Upper lobe of left lung (tissue), 6 donors: ENCODE results near the gene BLOC1S5. TPM values are rescaled to one million over a fixed set of nuclear protein-coding genes. Genes with fewer than 3 reads are reported as not detected.

Source experiments
- ATAC-seq, 2 donors: fragments of 200-7000 bp; cut with Tn5 transposase; one replicate each; pipeline ENCODE4 v1.9.1; 2022; ENCODE audit warnings: mild to moderate bottlenecking in 2 of 2, moderate library complexity in 2 of 2; ENCODE audit not compliant: low FRiP score in 2 of 2
- DNase-seq, 2 donors: peaks; one replicate each; pipeline ENCODE4 v3.0.0-alpha.2; 2019 to 2020
- H3K27ac ChIP-seq, 4 donors: fragments of 200-600 bp; sonication (generic); one replicate each; pipeline ENCODE4 v1.5.1; 2016 to 2019
- H3K27me3 ChIP-seq, 4 donors: fragments of 200-600 bp; sonication (generic); one replicate each; pipeline ENCODE4 v1.5.1; 2017 to 2019
- H3K36me3 ChIP-seq, 4 donors: fragments of 200-600 bp; sonication (generic); one replicate each; pipeline ENCODE4 v1.5.1; 2016 to 2019
- H3K4me1 ChIP-seq, 4 donors: fragments of 200-600 bp; sonication (generic); one replicate each; pipeline ENCODE4 v1.5.1; 2018 to 2019
- H3K4me3 ChIP-seq, 4 donors: fragments of 200-600 bp; sonication (generic); one replicate each; pipeline ENCODE4 v1.5.1; 2017 to 2019; ENCODE audit warnings: mild to moderate bottlenecking in 2 of 4, moderate library complexity in 1 of 4
- H3K9me3 ChIP-seq, 4 donors: fragments of 200-600 bp; sonication (generic); one replicate each; pipeline ENCODE4 v1.5.1; 2018 to 2019
- CTCF ChIP-seq, 6 experiments: fragments of 450-650 bp in 4 of 6; fragments of 200-600 bp in 2 of 6; sonication (generic) in 2 of 6; IDR thresholded peaks; one replicate each; pipeline ENCODE4 v1.5.1; 2016 to 2019; ENCODE audit warnings: antibody characterized with exemption in 6 of 6
- EP300 ChIP-seq, 4 donors: sonication (generic); formaldehyde crosslinking; IDR thresholded peaks; one replicate each; pipeline ENCODE4 v1.5.1; 2017; ENCODE audit warnings: antibody characterized with exemption in 4 of 4, control low read depth in 2 of 4
- POLR2A ChIP-seq, 4 donors: fragments of 450-650 bp; IDR thresholded peaks; one replicate each; pipeline ENCODE4 v1.5.1; 2016 to 2017; ENCODE audit warnings: antibody characterized with exemption in 4 of 4, mild to moderate bottlenecking in 2 of 4
- POLR2AphosphoS5 ChIP-seq, 2 donors: sonication (generic); formaldehyde crosslinking; IDR thresholded peaks; one replicate each; pipeline ENCODE4 v1.5.1; 2017; ENCODE audit warnings: antibody characterized with exemption in 2 of 2
- WGBS, 2 donors: methylation state at CpG; one replicate each; pipeline ENCODE4 v1.1.5; 2017 to 2018; 5-methylcytosine and 5-hydroxymethylcytosine counted together
- total RNA-seq, 6 donors: library from RNA; depleted of rRNA in 4 of 6; stranded (reverse); fragments of >200 nt in 4 of 6; gene quantifications; one replicate each; pipeline versions ENCODE4 v1.1.0 to v1.2.1, GENCODE V29; 2016 to 2021
- donor health status: DM: no; HTN: no; CAD: no; lungs with moderate emphysema.
- donor health status: DM: no; HTN: yes; CAD: no; lungs with severe emphysema.

BLOC1S5 gene
- total RNA-seq, 6 donors from 2014 or later, result 10.0 to 15.0 (median 11.9) TPM

- no peak overlapping the region for H3K4me3 ChIP-seq
- no peak for ATAC-seq
Measured at GRCh38 chr6:8017705-8018104, 46.5 kb downstream of the BLOC1S5 start.

GRCh38 chr6:8017276-8017701 is 46.9 kb downstream of the BLOC1S5 start:
- no peak overlapping the region for H3K27ac ChIP-seq
- H3K36me3 ChIP-seq, result peaks cover 0 to 6% (median 1%) of the 10 kb centered on the region in 4 donors
- no peaks in the 10 kb centered on the region for H3K27me3 ChIP-seq
- DNase-seq, result no peak
- 84 to 86% methylated on average over 9 of the region's 9 CpGs for WGBS, 2 donors
- no peak overlapping the region for H3K4me3 ChIP-seq
- TF ChIP-seq POLR2AphosphoS5 (IDR thresholded peaks at IDR 0.05) (no peak), EP300 (IDR thresholded peaks at IDR 0.05) (no peak), POLR2A (IDR thresholded peaks at IDR 0.05) (no peak), CTCF (IDR thresholded peaks at IDR 0.05) (no peak)
- ATAC-seq, result no peak
- H3K9me3 ChIP-seq, result no peaks in the 10 kb centered on the region
- no peaks in the 10 kb centered on the region for H3K4me1 ChIP-seq

More at GRCh38 chr6:8017705-8018104, 46.5 kb downstream of the BLOC1S5 start:
- 90 to 94% methylated on average over 7 of the region's 7 CpGs for WGBS, 2 donors
- Histone ChIP-seq H3K27me3 (no peaks in the 10 kb centered on the region), H3K27ac (no peak overlapping the region), H3K9me3 (no peaks in the 10 kb centered on the region), H3K36me3 (peaks cover 0 to 6% (median 1%) of the 10 kb centered on the region in 4 donors), H3K4me1 (no peaks in the 10 kb centered on the region)
- TF ChIP-seq POLR2A (IDR thresholded peaks at IDR 0.05) (no peak), CTCF (IDR thresholded peaks at IDR 0.05) (no peak), EP300 (IDR thresholded peaks at IDR 0.05) (no peak), POLR2AphosphoS5 (IDR thresholded peaks at IDR 0.05) (no peak)
- no peak for DNase-seq

- DNase-seq (no peak), ATAC-seq (no peak)
- H3K36me3 ChIP-seq, result peaks cover 0 to 6% (median 1%) of the 10 kb centered on the region in 4 donors
- 84 to 99% methylated on average over 3 of the region's 3 CpGs for WGBS, 2 donors
- no peak overlapping the region for H3K4me3 ChIP-seq
- TF ChIP-seq CTCF (IDR thresholded peaks at IDR 0.05) (no peak), POLR2A (IDR thresholded peaks at IDR 0.05) (no peak)
- H3K27me3 ChIP-seq, result no peaks in the 10 kb centered on the region
- no peaks in the 10 kb centered on the region for H3K9me3 ChIP-seq
- H3K27ac ChIP-seq, result no peak overlapping the region
- H3K4me1 ChIP-seq, result no peaks in the 10 kb centered on the region
Measured at GRCh38 chr6:8014947-8015346, 49.2 kb downstream of the BLOC1S5 start.

GRCh38 chr6:8013763-8014162 is 50.4 kb downstream of the BLOC1S5 start:
- TF ChIP-seq POLR2A (IDR thresholded peaks at IDR 0.05), result no peak
- no peak for TF ChIP-seq CTCF (IDR thresholded peaks at IDR 0.05)
- TF ChIP-seq EP300 (IDR thresholded peaks at IDR 0.05), result no peak
- TF ChIP-seq POLR2AphosphoS5 (IDR thresholded peaks at IDR 0.05), result no peak
- WGBS, 2 donors, result 89 to 90% methylated on average over 3 of the region's 3 CpGs

GRCh38 chr6:8006208-8006607 is 58.0 kb downstream of the BLOC1S5 start:
- H3K27me3 ChIP-seq, result no peaks in the 10 kb centered on the region
- ATAC-seq (no peak), DNase-seq (no peak)
- TF ChIP-seq POLR2A (IDR thresholded peaks at IDR 0.05) (no peak), CTCF (IDR thresholded peaks at IDR 0.05) (peak; percentile 13 to 33 (median 22))
- no peaks in the 10 kb centered on the region for H3K36me3 ChIP-seq
- no peak overlapping the region for H3K27ac ChIP-seq
- no peaks in the 10 kb centered on the region for H3K4me1 ChIP-seq
- 94 to 100% methylated on average over 1 of the region's 1 CpG for WGBS, 2 donors
- H3K4me3 ChIP-seq, result no peak overlapping the region
- H3K9me3 ChIP-seq, result no peaks in the 10 kb centered on the region

More at GRCh38 chr6:8013763-8014162, 50.4 kb downstream of the BLOC1S5 start:
- Histone ChIP-seq H3K4me3 (no peak overlapping the region), H3K9me3 (no peaks in the 10 kb centered on the region), H3K27ac (no peak overlapping the region), H3K27me3 (no peaks in the 10 kb centered on the region), H3K4me1 (no peaks in the 10 kb centered on the region), H3K36me3 (peaks cover 0 to 6% (median 1%) of the 10 kb centered on the region in 4 donors)
- DNase-seq, result no peak
- ATAC-seq, result no peak
